ENCODE measurements around the gene CCN5.

The CCN5 gene

DNA sequence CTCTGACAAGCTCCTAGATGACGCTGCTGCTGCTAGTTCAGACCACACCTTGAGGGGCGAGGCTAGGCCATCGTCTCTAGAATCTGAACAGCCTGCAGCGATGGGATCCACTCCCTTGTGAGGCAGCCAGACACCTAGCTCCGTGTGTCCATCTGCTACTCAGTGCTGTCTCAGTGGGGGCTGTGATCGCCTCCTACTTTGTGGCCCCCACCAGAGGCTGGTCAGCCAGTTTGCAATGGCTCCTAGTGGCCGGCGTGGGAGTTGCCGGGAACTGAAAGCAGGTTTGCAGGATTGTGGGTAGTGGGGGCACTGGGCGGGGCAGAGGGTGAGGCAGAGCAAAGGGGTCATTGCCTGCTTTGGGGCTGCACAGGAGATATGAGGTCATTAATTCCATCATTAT is 2.8 kb downstream of the CCN5 start:
- TF ChIP-seq, protein P1, sequence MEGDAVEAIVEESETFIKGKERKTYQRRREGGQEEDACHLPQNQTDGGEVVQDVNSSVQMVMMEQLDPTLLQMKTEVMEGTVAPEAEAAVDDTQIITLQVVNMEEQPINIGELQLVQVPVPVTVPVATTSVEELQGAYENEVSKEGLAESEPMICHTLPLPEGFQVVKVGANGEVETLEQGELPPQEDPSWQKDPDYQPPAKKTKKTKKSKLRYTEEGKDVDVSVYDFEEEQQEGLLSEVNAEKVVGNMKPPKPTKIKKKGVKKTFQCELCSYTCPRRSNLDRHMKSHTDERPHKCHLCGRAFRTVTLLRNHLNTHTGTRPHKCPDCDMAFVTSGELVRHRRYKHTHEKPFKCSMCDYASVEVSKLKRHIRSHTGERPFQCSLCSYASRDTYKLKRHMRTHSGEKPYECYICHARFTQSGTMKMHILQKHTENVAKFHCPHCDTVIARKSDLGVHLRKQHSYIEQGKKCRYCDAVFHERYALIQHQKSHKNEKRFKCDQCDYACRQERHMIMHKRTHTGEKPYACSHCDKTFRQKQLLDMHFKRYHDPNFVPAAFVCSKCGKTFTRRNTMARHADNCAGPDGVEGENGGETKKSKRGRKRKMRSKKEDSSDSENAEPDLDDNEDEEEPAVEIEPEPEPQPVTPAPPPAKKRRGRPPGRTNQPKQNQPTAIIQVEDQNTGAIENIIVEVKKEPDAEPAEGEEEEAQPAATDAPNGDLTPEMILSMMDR (IDR thresholded peaks at IDR 0.05; ENCODE audit: insufficient read depth, low read depth, low read length, missing control alignments) = peak; percentile 40
- DNase-seq (ENCODE audit: low read depth) = no peak
- H3K4me3 ChIP-seq (ENCODE audit: low read length) = no peak overlapping the region

DNA sequence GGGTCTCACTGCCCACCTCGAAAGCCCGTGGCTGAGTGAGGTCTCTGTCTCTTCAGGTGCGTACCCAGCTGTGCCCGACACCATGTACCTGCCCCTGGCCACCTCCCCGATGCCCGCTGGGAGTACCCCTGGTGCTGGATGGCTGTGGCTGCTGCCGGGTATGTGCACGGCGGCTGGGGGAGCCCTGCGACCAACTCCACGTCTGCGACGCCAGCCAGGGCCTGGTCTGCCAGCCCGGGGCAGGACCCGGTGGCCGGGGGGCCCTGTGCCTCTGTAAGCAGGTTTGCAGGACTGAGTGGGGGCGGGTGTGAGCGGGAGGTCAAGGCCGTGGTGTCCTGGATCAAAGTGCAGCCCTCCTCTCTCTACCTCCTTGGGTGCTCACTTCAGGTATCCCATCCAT is 4.7 kb downstream of the CCN5 start:
- TF ChIP-seq, protein P1 (IDR thresholded peaks at IDR 0.05; ENCODE audit: insufficient read depth, low read depth, low read length, missing control alignments) = no peak
- no peak for DNase-seq (ENCODE audit: low read depth)
- H3K4me3 ChIP-seq (ENCODE audit: low read length) = no peak overlapping the region

DNA sequence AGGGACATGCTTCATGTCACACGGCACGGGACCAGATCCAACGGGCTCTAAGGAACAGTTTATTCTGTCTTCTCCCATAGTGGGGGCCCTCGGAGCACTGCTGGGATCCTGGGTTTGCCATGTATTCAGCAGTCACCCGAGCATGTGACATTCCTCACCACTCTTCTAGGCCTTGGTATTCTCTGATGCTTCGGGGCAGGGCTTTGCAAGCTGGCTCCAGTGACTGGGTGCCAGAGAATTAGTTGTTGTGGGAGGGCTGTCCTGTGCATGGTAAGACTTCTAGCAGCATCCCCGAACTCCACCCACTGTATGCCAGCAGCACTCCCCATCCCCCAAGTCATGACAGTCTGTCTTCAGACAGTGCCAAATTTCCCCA is 5.4 kb downstream of the CCN5 start:
- H3K4me3 ChIP-seq (ENCODE audit: low read length) = no peak overlapping the region
- peak; percentile 67 for DNase-seq (ENCODE audit: low read depth)
- TF ChIP-seq, protein P1 (IDR thresholded peaks at IDR 0.05; ENCODE audit: insufficient read depth, low read depth, low read length, missing control alignments) = no peak

DNA sequence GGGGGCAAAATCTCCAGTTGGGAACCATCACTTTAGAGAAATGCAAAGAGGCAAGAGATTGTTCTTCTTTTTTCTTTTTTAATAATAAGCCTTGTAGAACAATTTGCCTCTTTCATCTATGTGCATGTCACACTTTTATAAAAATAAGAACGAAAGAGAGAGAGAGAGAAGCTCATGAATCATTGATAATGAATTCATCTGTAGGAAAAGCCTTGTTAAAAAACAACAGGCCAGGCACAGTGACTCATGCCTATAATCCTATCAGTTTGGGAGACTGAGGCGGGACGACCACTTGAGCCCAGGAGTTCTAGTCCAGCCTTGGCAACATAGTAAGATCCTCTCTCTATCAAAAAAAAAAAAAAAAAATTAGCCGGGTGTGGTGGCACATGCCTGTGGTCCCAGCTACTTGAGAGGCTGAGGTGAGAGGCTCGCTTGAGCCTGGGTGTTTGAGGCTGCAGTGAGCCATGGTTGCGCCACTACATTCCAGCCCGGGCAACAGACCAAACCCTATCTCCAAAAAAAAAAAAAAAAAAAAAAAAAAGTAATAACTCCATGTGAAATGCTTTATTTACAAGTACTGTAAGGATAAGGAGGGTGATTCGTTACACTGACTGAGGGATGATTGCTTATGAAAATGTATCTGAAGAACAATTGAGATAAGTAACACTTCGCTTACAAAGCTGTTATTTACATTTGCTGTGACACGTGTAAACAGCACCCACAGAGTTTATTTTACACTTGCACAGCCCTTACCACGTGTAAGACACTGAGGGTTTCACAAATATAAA is 6.0 kb downstream of the CCN5 start:
- DNase-seq (ENCODE audit: low read depth) = peak; percentile 79
- TF ChIP-seq, protein P1 (IDR thresholded peaks at IDR 0.05; ENCODE audit: insufficient read depth, low read depth, low read length, missing control alignments) = no peak
- H3K4me3 ChIP-seq (ENCODE audit: low read length) = no peak overlapping the region

DNA sequence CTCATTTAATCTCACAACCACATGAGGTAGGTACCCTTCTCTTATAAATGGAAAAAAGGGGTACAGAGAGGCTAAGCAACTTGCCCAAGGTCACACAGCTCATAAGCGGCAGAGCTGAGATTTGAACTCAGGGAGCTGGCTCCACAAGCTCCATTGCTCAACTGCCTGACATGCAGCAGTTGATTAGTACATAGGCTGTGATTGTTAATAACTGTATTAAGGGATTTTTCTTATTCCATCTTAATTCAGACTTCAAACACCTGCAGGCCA is 6.6 kb downstream of the CCN5 start:
- no peak overlapping the region for H3K4me3 ChIP-seq (ENCODE audit: low read length)
- no peak for DNase-seq (ENCODE audit: low read depth)
- TF ChIP-seq, protein P1 (IDR thresholded peaks at IDR 0.05; ENCODE audit: insufficient read depth, low read depth, low read length, missing control alignments) = no peak

DNA sequence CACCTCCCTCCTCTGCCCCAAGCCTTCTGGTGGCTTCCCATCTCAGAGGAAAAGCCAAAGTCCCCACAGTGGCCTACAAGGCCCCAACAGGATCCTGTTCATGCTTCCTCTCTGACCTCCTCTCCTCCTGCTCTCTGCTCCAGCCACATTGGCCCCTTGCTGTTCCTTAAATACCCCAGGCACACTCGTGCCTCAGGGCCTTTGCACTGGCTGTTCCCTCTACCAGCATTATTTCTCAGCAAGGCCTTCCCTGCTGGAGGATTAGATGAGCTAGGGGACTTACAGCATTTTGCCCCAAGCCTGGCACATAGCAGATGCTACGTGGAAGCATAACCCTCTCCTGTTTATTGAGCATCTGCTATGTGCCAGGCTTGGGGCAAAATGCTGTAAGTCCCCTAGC is 7.8 kb downstream of the CCN5 start:
- no peak overlapping the region for H3K4me3 ChIP-seq (ENCODE audit: low read length)
- no peak for DNase-seq (ENCODE audit: low read depth)
- TF ChIP-seq, protein P1 (IDR thresholded peaks at IDR 0.05; ENCODE audit: insufficient read depth, low read depth, low read length, missing control alignments) = no peak

DNA sequence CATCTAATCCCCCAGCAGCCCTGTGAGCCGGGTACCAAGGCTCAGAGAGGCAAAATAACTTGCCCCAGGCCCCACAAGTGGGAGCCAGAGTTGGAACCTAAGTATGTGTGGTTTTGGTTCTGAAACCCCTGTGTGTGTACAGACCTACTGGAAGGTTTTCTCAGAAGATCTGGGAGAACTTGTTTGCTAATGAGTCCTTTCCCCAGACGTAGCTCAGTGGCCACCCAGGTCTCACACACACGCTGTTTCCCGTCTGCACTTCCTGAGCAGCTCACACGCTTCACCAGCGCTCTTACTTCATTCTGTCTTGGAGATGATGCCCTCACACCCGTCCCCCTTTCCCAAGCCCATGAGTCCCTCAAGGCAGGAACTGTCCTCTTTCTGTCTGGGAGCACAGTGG is 8.2 kb downstream of the CCN5 start:
- H3K4me3 ChIP-seq (ENCODE audit: low read length) = no peak overlapping the region
- no peak for DNase-seq (ENCODE audit: low read depth)
- TF ChIP-seq, protein P1 (IDR thresholded peaks at IDR 0.05; ENCODE audit: insufficient read depth, low read depth, low read length, missing control alignments) = no peak

Measured in epithelial cell of esophagus (primary cell).